Keratinocyte (primary cell): Measurements from ENCODE around the gene GATAD1. TPM values are rescaled to one million over a fixed set of nuclear protein-coding genes. Genes with fewer than 3 reads are reported as not detected.

Experiments used
- DNase-seq: peaks from one replicate; pipeline ENCODE4 v3.0.0-alpha.2; 2011; ENCODE audit warnings: low read depth, missing footprints, low spot score
- FAIRE-seq: peaks from 2 replicates; lab custom pipeline; 2011; peaks lifted over from hg19 to GRCh38; lab: Jason Lieb, UNC
- H2AFZ ChIP-seq: 2 replicates; pipeline ENCODE4 v1.6.0; 2012; ENCODE audit warnings: low read length, control low read depth, inconsistent platforms; ENCODE audit not compliant: control insufficient read depth
- H3K27ac ChIP-seq: 2 replicates; pipeline ENCODE4 v1.5.1; 2011; ENCODE audit warnings: low read length; ENCODE audit not compliant: control insufficient read depth, insufficient read depth
- H3K27me3 ChIP-seq: 3 replicates; pipeline ENCODE4 v1.6.0; 2011; ENCODE audit warnings: low read length; ENCODE audit not compliant: control insufficient read depth, insufficient read depth; ENCODE audit errors: extremely low read depth
- H3K36me3 ChIP-seq, 2 experiments: 2 replicates in 1 of 2; 3 replicates in 1 of 2; pipeline ENCODE4 v1.5.1; 2011; ENCODE audit warnings: low read length in 2 of 2, mild to moderate bottlenecking in 1 of 2; ENCODE audit not compliant: control insufficient read depth in 2 of 2, insufficient read depth in 2 of 2; ENCODE audit errors: extremely low read depth in 1 of 2
- H3K4me1 ChIP-seq: 3 replicates; pipeline ENCODE4 v1.5.1; 2011; ENCODE audit warnings: low read length; ENCODE audit not compliant: control insufficient read depth, insufficient read depth; ENCODE audit errors: extremely low read depth
- H3K4me2 ChIP-seq: 3 replicates; pipeline ENCODE4 v1.6.0; 2011; ENCODE audit warnings: low read depth, low read length; ENCODE audit not compliant: control insufficient read depth, insufficient read depth; ENCODE audit errors: extremely low read depth
- H3K4me3 ChIP-seq, 3 experiments: fragments of 200-600 bp in 1 of 3; sonication (generic) in 1 of 3; 2 replicates in 2 of 3; 3 replicates in 1 of 3; pipeline ENCODE4 v1.5.1; 2011 to 2016; ENCODE audit warnings: low read length in 3 of 3, mild to moderate bottlenecking in 3 of 3, control low read depth in 2 of 3, inconsistent platforms in 1 of 3, low read depth in 1 of 3, mixed read lengths in 1 of 3, mixed run types in 1 of 3, moderate library complexity in 1 of 3; ENCODE audit not compliant: control insufficient read depth in 2 of 3, insufficient read depth in 2 of 3; ENCODE audit errors: extremely low read depth in 1 of 3
- H3K79me2 ChIP-seq: 2 replicates; pipeline ENCODE4 v1.6.0; 2012; ENCODE audit warnings: low read length; ENCODE audit not compliant: control insufficient read depth, insufficient read depth
- H3K9ac ChIP-seq: 3 replicates; pipeline ENCODE4 v1.6.0; 2011; ENCODE audit warnings: low read length; ENCODE audit not compliant: control insufficient read depth, insufficient read depth; ENCODE audit errors: extremely low read depth
- H3K9me1 ChIP-seq: 3 replicates; pipeline ENCODE4 v1.6.0; 2011; ENCODE audit warnings: low read length; ENCODE audit not compliant: control insufficient read depth, insufficient read depth; ENCODE audit errors: extremely low read depth
- H3K9me3 ChIP-seq: 2 replicates; pipeline ENCODE4 v1.5.1; 2012; ENCODE audit warnings: low read depth, low read length; ENCODE audit not compliant: control insufficient read depth
- H4K20me1 ChIP-seq: 3 replicates; pipeline ENCODE4 v1.6.0; 2011; ENCODE audit warnings: low read length; ENCODE audit not compliant: control insufficient read depth, insufficient read depth; ENCODE audit errors: extremely low read depth
- CTCF ChIP-seq, 3 experiments: IDR thresholded peaks in 1 of 3; conservative IDR thresholded peaks in 1 of 3; optimal IDR thresholded peaks in 1 of 3; 2 replicates in 2 of 3; 3 replicates in 1 of 3; pipeline versions ENCODE3 to v1.5.1; 2011; ENCODE audit warnings: low read length in 3 of 3, mild to moderate bottlenecking in 3 of 3, moderate library complexity in 2 of 3, control low read depth in 1 of 3, inconsistent platforms in 1 of 3; ENCODE audit not compliant: insufficient read depth in 2 of 3; ENCODE audit errors: extremely low read depth in 1 of 3
- EZH2 ChIP-seq: IDR thresholded peaks from one replicate; pipeline ENCODE4 v1.6.1; 2012; ENCODE audit warnings: inconsistent platforms, mild to moderate bottlenecking, low read length, moderate library complexity
- dilution Hi-C: fragments of 300-500 bp; cut with MboI; formaldehyde crosslinking; loops from one replicate; pipeline ENCODE4 v1.7.0; 2020; ENCODE audit warnings: low sequenced_read_pairs; ENCODE audit not compliant: extremely low pct_ligation_motif_present
- polyA plus RNA-seq, 5 experiments: library from polyadenylated mRNA; depleted of rRNA in 3 of 5; stranded (reverse) in 3 of 5; stranded (forward) in 1 of 5; unstranded in 1 of 5; fragments of >200 nt; gene quantifications; 1 replicate in 1 of 5; 2 replicates in 3 of 5; 3 replicates in 1 of 5; pipeline versions ENCODE4 v1.2.1 to v1.2.3, GENCODE V29; 2011 to 2012; ENCODE audit warnings: missing spikeins in 2 of 5, low read depth in 1 of 5, low replicate concordance in 1 of 5

Gene GATAD1
- polyA plus RNA-seq, 1 donor (not counting 4 experiments of a cell fraction or from before 2014, with no cell fraction given) = 16.5 TPM

GRCh38 chr7:92403760-92404074 lies 43.6 kb upstream of the GATAD1 start:
- no peaks in the 10 kb centered on the region for H3K79me2 ChIP-seq
- no peaks in the 10 kb centered on the region for H3K27me3 ChIP-seq
- DNase-seq (no peak), FAIRE-seq (no peak)
- H2AFZ ChIP-seq = no peak overlapping the region
- TF ChIP-seq EZH2 (no peak), CTCF (optimal IDR thresholded peaks at IDR 0.05 in 1 of 3, IDR thresholded peaks at IDR 0.05 in 1 of 3, conservative IDR thresholded peaks at IDR 0.05 in 1 of 3; ENCODE audit: extremely low read depth in 1 of 3, insufficient read depth in 2 of 3, low read length in 3 of 3) (no peak)
- peaks cover 20% of the 10 kb centered on the region for H3K4me1 ChIP-seq
- H3K9ac ChIP-seq = no peak overlapping the region
- H4K20me1 ChIP-seq = no peaks in the 10 kb centered on the region
- H3K4me2 ChIP-seq = no peak overlapping the region
- no peaks in the 10 kb centered on the region for H3K9me1 ChIP-seq
- no peak overlapping the region for H3K4me3 ChIP-seq
- dilution Hi-C loops = no loop called here
- peaks cover 0 to 1% of the 10 kb centered on the region in 2 experiments for H3K36me3 ChIP-seq
- no peak overlapping the region for H3K27ac ChIP-seq
- no peaks in the 10 kb centered on the region for H3K9me3 ChIP-seq

- Histone ChIP-seq H3K4me2 (no peak overlapping the region), H3K36me3 (no peaks in the 10 kb centered on the region), H4K20me1 (no peaks in the 10 kb centered on the region), H3K9me3 (no peaks in the 10 kb centered on the region), H2AFZ (no peak overlapping the region), H3K4me3 (no peak overlapping the region), H3K27me3 (no peaks in the 10 kb centered on the region), H3K4me1 (peaks cover 20% of the 10 kb centered on the region), H3K9ac (no peak overlapping the region), H3K27ac (no peak overlapping the region), H3K79me2 (no peaks in the 10 kb centered on the region), H3K9me1 (no peaks in the 10 kb centered on the region)
- FAIRE-seq (no peak), DNase-seq (no peak)
- dilution Hi-C loops = no loop called here
- TF ChIP-seq EZH2 (no peak), CTCF (optimal IDR thresholded peaks at IDR 0.05 in 1 of 3, IDR thresholded peaks at IDR 0.05 in 1 of 3, conservative IDR thresholded peaks at IDR 0.05 in 1 of 3; ENCODE audit: extremely low read depth in 1 of 3, insufficient read depth in 2 of 3, low read length in 3 of 3) (no peak)
Measured at GRCh38 chr7:92404170-92404614, 43.1 kb upstream of the GATAD1 start.
